HG03108 (cell line): ENCODE measurements around the gene ERICH2.
A peak's percentile ranks its signal among the peaks of the same experiment; 100 is the strongest.

Experiments
- ATAC-seq: cut with Tn5 transposase; IDR thresholded peaks from one replicate; pipeline ENCODE4 v1.9.1; 2021; ENCODE audit warnings: moderate library complexity; ENCODE audit not compliant: unreplicated experiment

ERICH2 gene

DNA sequence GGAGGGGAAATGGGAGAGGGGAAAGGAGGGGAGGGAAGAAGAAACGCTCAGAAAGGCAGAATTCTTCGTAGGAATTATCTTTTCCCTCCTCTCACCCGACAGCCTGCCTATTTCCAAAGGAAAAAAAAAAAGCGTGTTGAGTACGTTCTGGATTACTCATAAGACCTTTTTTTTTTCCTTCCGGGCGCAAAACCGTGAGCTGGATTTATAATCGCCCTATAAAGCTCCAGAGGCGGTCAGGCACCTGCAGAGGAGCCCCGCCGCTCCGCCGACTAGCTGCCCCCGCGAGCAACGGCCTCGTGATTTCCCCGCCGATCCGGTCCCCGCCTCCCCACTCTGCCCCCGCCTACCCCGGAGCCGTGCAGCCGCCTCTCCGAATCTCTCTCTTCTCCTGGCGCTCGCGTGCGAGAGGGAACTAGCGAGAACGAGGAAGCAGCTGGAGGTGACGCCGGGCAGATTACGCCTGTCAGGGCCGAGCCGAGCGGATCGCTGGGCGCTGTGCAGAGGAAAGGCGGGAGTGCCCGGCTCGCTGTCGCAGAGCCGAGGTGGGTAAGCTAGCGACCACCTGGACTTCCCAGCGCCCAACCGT, 46.4 kb downstream of the ERICH2 start, which contains the start of gene GAD1:
TSS of gene GAD1 (plus strand) at position 384 of the 589 bp plus-strand sequence. CDS start 1,705 bp downstream, outside the sequence.
- ATAC-seq, result peak; percentile 45

DNA sequence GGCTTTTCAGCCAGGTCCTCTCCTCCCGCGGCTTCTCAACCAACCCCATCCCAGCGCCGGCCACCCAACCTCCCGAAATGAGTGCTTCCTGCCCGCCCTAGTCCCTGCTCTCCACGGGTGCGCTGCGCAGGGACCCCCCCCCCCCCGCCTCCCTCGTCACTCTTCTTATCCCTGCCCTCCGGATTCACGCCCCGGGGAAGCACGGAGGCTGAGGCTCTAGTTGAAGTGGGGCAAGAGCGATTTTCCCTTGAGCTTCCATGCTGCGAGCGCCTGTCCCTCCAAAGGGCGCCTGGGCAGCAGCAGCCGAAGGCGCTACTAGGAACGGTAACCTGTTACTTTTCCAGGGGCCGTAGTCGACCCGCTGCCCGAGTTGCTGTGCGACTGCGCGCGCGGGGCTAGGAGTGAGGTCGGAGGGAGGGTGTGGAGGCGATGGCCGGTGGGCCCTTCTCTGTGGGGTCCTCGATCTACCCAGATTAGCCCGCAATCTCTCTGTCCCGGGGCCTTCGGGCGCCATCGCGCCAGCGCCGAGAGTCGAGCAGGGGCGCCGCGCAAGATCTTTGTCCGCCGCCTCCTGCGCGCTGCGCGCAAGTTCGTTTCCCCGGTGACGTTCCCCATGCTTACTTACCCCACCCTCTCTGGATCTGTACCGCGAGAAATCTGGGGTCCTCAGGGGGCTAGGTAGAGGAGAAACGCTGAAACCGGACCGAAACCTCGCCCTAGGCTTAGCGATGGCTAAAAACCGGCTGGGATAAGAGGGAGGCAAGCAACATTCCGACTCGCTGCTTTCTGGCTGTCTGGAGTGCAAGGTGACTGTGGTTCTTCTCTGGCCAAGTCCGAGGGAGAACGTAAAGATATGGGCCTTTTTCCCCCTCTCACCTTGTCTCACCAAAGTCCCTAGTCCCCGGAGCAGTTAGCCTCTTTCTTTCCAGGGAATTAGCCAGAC, 47.2 kb downstream of the ERICH2 start:
- no peak for ATAC-seq

DNA sequence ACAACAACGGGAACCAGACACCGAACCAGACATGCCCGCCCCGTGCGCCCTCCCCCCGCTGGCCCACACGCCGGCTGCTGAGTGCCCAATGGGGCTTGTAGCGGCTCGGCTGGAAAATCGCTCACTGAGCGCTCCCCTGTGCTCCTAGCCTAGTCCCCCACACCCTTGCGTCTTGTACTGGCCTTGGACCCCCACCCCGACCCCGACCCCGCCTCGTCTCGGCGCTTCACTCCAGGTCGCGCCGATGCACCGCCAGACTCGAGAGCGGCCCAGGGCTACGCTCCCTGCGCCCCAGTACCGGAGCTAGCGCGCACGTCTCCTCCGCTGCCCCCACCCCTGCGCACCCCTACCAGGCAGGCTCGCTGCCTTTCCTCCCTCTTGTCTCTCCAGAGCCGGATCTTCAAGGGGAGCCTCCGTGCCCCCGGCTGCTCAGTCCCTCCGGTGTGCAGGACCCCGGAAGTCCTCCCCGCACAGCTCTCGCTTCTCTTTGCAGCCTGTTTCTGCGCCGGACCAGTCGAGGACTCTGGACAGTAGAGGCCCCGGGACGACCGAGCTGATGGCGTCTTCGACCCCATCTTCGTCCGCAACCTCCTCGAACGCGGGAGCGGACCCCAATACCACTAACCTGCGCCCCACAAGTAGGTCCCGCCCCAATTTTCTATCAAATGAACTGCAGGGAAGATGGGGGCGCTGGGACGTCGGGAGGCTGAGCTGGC, 48.0 kb downstream of the ERICH2 start:
- no peak for ATAC-seq

DNA sequence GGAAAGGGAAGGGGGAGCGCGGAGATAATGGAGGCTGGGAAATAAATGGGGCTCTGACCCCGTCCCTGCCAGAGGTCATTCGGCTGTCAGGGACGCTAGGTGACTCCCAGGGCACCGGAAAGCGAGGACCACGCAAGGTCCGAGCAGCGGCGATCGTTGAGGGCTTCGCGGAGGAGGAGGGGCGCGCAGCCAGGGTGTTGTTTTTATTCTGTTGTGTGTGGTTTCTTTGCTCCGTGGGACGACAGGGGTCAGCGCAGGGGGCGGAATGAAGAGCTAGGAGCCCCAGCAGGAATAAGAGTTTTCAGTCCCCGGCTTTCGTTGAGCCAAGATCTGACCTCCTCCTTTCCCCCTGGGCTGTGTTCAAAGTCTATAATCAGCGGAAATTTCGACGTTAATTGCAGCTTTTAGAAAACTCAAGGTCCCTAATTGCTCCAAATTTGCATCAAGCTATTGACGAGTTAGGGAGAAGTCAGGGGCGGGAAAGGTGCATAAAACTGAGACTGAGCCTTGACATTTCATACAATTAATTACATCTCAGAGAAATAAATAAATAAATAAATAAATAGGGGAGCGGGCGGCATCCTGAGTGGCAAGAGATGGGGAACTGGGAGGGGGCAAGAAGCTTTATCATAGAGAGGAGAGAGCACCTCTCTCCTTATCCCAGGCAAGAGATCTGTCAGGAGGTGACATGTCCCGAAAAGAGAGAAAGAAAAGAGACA, 48.7 kb downstream of the ERICH2 start:
- ATAC-seq, result no peak

DNA sequence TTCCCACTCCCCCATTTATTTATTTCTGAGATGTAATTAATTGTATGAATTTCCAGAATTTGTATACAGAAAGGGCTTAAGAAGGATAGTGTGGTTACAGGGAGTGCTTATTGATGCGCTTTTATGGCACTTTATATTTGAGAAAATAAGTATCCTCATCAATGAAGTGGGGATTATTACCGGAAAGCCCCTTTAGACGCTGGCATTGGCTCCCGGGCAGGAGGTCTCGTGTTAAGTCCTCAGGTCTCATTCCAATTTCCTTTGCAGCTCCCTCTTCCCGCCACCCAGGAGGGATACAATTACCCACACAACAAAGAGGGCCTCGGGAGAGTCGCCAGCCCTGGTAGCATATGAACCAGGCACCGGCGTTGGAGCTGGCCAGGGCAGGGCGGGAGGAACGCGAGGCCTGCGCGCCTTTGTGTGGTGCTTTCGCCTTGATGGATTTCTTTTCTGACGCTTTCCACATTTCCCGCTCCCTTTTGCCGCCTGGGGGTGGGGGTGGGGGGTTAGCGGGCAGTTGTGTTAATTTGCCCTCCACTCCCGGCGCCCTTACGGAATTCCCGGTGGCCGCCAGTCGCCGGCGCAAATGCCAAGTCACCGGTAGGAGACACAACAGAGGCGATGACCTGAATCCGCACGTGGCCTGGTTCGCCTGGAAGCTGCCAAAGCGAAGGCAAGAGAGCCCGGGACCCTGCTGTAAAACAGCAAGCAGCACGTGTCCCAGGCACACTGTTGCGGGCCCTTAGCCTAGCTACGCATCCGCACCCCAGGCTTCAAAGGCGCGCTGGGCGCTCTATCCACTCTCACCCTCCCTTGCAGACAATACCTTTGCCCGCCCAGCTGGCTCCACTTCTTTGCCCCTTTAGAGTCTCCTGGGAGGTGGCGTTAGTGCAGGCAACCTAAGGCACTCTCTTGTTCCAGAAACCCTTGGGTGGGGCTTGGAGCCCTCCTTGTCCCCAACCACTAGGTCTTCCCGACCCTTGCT, 49.8 kb downstream of the ERICH2 start:
- ATAC-seq, result no peak

DNA sequence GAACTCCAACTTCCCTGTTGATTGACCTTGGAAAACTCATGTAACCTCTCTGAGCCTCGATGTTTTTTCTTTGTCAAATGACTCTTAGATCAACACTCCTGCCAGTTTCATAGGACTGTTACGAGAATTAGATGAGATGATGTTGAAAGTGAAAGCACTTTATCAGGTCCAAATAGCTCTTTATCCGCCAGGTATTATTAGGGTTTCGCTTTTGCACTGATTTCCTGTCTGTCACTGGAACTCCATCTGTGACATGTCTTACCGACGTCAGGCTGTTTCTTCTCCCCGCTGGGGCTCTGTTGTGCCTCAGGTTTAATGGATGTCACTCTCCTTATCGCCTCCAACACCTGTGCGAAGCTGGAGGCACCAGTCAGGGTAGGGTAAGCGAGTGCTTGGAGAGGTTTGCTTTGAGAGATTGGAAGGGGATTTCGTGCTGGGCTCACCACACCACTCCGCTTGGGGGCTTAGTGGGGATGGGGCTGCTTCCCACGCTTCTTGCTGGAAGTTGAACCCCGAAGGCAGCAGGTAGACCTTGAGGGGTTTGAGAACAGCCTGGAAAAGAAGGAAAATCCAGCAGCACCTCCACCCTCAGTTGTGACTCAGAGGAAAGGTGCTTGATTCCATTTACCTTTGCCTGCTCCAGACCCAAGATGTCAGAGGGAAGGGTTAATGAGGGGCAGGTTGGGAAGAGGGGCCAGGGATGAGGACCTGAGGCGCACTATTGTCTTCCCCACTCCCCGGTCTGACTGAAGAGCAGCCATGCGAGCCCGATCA, 50.8 kb downstream of the ERICH2 start:
- no peak for ATAC-seq

DNA sequence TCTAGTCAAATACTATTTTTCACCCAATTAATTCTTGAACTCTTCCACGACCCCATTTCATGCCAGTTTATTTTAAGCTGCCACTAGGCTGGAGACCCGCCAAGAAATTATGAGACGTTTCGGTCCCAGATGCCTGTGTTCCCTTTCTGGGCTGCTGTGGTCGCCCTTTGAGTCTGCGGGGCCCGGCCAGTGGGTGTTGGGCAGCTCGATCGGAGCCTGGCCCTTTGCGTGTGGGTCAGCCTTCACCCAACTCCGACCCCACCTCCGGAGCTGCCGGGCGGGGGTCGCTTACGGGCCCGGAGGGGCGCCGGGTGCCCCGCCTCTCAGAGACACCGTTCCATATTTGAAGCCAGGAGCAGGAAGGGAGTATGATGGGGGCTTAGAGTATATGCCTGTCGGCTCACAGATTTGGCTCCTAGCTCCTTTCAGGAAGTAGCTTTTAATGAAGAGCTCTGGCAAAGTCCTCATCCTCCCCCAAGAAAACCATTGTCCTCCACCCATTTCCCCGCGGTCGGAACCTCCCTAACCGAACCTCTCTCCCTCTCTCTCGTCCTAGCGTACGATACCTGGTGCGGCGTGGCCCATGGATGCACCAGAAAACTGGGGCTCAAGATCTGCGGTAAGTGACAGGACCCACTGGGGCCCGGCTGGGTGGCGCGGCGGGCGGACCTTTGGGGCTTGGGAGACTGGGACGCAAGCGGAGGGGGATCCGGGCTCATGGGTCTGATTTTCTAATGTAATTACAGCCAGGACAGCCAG, 51.5 kb downstream of the ERICH2 start:
- ATAC-seq, result no peak

DNA sequence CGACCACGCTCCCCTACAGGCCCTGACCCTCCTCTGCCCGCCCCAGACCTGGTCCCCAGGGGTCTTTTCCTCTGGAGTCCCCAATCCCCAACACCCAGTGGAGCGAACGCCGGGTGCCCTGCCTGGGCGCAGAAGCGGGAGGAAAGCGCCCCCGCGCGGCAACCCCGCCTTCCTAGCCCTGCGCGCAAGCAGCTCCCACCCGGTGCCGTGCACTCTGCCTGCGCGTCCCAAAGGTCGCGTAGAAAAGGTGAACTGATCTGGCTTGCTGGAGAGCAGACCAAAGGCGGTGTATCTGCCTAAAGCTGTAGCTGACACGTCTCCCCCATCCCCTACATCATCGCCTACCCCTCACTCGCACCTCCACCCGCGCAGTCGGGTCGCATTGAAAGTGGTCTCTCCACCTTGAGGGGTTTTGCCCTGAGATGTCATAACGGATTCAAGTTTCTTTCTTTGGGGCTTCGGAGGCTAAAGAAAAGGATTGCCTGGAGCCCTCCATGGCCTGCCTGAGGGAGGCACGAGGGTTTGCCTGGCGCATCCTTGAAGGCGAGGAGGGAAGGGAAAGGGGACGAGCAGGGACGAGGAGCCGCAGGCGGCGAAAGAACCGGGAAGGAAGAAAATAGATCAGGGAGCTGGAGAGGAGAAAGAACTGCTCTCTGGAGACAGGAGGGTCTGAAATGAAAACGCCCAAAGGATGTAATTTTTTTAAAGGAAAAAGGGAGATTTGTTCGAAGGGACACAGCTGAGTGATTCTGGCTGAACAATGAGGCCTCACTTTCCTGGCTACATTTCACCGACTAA, 52.3 kb downstream of the ERICH2 start:
- no peak for ATAC-seq

DNA sequence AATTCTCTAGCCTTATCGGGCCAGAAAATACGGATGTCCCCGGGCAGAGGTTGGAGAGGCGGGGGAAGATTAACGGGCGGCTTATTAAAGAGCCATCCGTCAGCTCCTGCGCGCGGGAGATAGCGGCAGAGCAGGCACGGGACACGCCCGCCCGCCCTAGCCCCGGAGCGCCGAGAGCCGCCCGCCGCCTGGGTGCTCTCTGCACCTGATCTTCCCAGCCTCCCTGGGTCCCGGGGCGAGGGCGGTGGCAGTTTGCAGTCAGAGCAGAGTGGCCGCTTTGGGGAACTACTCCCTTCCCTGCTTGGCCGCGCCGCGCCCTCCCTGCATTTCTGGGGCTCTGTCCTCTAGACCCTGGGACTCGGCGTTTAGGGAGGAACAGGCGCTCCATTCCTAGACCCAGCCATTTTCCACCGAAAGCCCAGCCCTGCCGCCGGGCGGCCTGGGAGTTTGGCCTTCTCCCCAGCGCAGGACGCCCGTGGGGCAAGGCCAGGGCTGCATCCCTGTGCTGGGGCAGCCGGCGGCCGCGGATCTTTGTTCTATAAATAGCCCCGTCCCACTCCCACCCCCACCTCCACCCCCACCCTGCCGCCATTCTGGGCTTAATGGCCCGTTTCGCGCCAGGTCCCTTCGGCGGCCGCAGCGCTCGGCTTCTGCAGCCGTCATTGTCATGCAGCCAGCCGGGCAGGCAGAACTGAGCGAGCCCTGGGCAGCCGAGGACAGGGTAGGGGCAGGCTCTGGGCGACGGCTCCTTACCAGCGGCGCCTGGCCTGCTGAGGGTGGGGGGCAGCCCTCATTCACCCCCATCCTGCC, 53.1 kb downstream of the ERICH2 start:
- no peak for ATAC-seq

DNA sequence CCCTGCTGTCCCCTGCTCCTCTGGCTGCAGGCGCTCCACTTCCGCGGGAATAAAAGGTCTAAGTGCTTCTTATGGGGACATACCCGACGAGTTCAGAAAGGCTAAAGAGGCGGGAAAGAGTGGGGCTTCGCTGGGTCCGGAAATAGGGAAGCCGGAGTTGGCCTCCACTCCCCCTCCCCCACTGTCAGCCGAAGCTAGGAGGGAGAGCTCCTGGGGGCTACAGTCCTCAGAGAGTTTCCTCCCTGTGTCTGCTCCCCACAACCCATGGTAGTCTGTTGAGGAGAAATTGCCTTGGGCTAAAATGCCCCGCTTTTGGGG, 53.7 kb downstream of the ERICH2 start:
- ATAC-seq, result no peak

DNA sequence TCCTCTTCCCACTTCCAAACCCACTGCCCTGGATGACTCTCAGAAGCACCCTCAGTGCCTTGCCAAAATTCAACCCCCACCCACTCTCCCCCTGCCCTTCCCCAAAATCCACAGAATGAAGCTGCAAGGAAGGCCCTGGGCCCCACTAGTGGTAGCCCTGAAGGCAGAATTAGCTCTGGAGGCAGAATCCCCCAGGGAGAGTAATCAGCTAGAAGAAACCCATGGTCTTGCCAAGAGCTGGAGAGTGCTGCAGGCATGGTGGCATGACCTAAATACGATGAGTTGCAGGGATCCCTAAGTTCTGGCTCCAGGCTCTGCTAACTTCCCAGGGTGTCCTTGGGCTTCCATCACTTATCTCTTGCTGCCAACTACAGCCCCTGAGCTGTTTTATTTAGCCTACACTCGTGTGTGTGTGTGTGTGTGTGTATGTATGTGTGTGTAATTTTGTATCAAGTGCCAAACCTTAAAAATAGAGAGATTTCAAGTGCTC, 54.4 kb downstream of the ERICH2 start:
- no peak for ATAC-seq

DNA sequence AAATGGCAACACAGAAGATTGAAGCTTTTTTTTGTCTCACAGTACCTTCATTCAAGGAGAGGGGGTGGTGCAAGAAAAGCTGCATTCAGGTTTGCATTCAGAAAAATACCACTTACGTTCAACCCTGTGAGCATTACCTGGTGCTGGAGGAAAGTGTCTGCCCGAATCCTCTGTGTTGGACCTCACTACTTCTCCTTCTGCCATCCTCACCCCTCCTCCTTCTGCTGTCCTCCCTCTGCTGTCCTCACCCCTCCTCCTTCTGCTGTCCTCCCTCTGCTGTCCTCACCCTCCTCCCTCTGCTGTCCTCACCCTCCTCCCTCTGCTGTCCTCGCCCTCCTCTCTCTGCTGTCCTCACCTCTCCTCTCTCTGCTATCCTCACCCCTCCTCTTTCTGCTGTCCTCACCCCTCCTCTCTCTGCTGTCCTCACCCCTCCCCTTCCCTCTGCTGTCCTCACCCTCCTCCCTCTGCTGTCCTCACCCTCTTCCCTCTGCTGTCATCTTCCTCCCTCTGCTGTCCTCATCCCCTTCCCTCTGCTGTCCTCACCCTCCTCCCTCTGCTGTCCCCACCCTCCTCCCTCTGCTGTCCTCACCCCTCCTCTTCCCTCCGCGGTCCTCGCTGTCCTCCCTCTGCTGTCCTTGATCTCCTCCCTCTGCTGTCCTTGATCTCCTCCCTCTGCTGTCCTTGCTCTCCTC, 57.8 kb downstream of the ERICH2 start:
- ATAC-seq, result no peak

DNA sequence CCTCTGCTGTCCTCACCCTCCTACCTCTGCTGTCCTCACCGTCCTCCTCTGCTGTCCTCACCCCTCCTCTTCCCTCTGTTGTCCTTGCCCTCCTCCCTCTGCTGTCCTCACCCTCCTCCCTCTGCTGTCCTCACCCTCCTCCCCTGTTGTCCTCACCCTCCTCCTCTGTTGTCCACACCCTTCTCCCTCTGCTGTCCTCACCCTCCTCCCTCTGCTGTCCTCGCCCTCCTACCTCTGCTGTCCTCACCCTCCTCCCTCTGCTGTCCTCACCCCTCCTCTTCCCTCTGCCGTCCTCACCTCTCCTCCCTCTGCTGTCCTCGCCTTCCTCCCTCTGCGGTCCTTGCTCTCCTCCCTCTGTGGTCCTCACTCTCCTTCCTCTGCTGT, 58.3 kb downstream of the ERICH2 start:
- ATAC-seq, result no peak

DNA sequence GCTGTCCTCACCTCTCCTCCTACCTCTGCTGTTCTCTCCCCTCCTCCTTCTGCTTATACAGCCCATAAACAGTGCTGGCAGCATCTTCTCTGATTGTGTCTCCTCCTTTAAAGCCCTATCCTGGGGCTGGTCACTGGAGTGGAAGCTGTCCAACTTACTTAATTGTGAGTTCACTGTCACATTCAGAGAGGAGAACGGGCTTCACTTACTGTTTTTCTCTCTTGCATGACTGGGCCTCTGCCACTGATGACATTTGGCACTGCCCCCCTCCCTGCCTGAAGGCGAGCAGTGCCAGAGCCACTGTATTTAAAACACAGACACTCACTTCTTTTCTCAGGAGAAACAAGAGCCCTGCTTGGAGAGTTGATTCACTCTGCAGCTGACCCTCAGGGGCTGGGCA, 58.9 kb downstream of the ERICH2 start:
- ATAC-seq, result no peak

DNA sequence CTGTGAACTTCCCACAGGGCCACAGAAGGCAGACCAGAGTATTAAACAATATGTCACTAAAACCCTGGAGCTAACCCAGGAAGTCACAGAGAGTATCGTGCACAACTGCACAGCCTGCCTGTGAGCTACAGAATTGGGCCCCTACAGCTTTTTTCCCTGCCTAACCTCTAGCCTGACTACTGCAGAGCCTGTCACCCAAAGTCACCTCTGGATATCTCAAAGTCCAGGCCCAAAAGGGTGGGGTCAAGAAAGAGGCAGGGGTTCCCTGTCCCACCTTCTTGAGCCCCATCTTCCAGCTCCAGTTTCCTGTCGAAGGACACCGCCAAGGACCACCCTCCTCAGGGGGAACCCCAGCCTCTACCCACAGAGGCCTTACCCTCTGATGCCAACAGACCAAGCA, 60.0 kb downstream of the ERICH2 start:
- no peak for ATAC-seq

DNA sequence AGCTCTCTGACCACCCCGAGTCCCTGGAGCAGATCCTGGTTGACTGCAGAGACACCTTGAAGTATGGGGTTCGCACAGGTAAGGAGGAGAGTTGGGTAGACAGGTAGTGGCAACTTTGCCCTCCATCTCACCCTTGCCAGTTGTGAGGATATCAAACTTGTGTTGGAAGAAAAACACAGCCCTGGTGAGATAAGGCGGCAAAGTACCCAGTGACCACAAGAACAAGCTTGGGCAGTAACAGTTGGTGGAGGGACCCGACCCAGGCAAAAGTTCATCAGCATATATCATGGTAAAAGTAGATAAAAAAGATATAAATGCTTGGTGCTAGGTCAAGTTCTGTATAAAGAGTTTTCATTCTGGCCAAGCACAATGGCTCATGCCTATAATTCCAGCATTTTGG, 60.9 kb downstream of the ERICH2 start:
- ATAC-seq, result no peak
